GM18861 (cell line): Measurements from ENCODE around the gene SZRD1.
A peak's percentile ranks its signal among the peaks of the same experiment; 100 is the strongest.

Experiments
- ATAC-seq: cut with Tn5 transposase; IDR thresholded peaks from one replicate; pipeline ENCODE4 v1.9.1; 2021; ENCODE audit not compliant: unreplicated experiment

The SZRD1 gene

GRCh38 chr1:16367258-16367967 is 371 bp downstream of the SZRD1 start:
- peak; percentile 39 for ATAC-seq

DNA sequence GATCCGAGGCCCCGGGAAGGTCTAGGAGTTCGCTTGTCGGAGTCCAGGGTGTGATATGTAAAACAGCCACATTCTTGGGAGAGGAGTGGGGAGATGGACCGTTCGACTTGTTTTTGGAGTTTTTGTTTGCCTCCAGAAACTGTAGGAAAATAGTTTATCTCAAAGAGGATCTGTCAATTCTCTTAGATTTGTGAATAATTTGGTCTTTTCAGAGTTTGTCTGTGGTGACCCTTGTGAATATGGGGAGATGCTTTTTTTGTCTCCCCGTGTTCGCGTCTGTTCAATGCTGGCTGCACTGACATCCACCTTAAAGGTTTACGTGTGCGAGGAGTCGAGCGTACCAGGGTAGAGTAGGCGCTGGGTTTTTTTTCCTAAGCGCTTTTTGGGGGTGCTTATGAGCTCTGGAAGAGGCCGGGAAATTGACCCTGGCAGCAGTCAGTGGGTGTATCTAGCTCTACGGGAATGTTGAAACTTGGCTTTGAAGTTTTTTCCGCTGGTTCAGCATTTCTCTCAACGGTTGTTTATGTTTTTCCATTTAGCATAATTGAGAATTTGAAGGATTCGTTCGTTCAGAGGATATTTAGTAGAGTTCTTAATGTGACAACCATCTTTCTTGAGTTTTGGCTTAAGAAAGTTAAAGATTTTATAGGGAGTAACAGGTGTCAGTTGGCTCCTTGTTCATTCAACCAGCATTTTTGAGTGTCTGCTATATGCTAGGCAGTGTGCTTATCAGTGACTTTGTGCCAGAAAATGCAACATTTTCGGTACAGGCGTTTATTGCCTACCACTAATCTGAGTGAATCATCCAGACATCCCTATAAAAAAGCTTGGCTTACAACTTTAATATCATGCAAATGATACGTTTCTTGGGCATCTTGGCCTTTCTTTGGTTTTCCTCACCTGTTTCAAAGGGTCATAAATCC is 1.2 kb downstream of the SZRD1 start:
- ATAC-seq, result no peak

DNA sequence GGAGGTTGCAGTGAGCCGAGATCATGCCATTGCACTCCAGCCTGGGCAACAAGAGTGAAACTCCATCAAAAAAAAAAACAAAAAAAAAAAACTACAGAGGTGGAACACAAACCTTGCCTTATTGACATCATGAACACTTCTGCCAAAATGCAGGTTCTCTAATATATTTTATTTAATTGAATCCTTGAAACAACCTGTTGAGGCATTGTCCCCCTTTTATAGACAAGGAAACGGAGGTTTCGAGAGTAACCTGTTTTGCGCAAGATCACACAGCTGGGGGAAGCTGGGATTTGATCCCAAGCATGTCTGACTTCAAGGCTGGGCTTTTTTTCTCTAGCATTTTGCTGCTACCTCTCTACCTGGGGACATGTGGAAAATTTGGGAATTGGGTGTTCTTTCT is 2.8 kb downstream of the SZRD1 start:
- no peak for ATAC-seq

DNA sequence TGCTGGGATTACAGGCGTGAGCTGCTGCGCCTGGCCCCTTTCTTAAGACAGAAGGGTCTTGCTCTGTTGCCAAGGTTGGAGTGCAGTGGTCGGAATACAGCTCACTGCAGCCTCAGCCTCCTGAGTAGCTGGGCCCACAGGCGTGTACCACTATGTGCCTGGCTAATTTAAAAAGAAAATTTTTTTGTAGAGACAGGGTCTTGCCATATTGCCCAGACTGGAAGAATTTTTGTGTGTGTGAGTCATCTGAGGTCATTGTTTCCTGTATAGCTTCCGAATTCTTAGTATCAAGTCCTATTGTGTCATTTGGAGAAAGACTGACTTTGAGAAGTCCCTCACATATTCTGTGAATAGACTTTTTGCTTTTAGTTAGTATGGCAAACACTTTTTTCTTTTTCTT is 4.7 kb downstream of the SZRD1 start:
- ATAC-seq, result no peak

GRCh38 chr1:16372535-16373285 is 5.7 kb downstream of the SZRD1 start:
- ATAC-seq, result no peak

- no peak for ATAC-seq
Observed at GRCh38 chr1:16374266-16374665, 7.2 kb downstream of the SZRD1 start.

GRCh38 chr1:16375521-16376340 is 8.7 kb downstream of the SZRD1 start:
- ATAC-seq, result no peak

DNA sequence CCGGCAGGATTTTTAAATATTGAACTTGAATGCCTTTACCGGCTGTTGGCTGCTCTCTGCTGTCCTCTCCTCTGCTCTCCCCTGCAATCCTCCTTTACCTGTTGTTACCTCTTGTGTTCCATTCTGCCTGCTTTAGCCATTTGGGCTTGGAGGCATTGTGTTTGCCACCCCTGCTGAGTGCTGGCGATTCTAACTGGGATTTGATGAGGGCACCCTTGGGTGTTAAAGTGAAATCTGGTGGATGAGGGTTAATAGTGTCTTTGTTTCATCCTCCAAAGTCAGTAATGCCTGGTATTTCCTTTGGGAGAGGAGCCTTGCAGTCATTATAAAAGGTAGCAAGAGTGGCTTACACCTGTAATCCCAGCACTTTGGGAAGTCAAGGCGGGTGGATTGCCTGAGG is 9.9 kb downstream of the SZRD1 start:
- ATAC-seq, result no peak

DNA sequence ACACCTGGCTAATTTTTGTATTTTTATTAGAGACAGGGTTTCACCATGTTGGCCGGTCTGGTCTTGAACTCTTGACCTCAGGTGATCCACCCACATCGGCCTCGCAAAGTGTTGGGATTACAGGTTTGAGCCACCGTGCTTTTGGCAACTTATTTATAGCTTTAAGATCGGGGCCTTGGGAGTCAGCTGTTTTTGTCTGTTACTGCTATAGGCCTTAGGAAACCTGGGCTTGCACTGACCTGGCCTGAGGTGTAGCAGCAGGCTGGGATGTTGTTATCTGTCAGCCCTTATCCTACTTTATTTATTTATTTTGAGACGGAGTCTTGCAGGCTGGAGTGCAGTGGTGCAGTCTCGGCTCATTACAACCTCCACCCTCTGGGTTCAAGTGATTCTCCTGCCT is 11.4 kb downstream of the SZRD1 start:
- no peak for ATAC-seq

DNA sequence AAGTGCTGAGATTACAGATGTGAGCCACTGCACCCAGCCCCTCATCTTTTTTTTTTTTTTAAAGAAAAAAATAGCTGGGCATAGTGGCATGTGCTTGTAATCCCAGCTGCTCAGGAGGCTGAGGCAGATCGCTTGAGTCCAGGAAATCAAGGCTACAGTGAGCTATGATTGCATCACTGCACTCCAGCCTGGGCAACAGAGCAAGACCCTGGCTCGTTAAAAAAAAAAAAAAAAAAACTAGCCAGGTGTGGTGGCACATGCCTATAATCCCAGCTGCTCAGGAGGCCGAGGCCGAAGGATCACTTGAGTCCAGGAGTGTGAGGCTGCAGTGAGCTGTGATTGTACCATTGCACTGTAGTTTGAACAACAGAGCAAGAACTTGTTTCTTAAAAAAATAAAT is 13.8 kb downstream of the SZRD1 start:
- no peak for ATAC-seq

DNA sequence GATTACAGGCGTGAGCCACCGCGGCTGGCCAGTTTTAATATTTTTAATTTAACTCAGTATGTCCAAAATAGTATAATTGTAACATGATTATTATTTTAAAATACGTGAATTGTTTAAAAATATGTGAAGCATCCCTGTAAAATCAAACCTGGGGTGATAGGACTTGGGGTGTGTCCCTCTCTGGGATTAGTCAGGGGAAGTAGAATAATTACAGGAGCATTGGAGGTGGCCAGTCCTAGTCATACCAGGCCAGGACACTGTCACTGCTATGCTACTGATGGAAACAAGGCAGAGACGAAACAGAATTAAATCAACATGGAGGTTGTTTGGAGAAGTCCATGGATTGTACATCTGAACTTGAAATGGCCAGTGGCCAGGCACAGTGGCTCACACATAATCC is 16.8 kb downstream of the SZRD1 start:
- no peak for ATAC-seq

DNA sequence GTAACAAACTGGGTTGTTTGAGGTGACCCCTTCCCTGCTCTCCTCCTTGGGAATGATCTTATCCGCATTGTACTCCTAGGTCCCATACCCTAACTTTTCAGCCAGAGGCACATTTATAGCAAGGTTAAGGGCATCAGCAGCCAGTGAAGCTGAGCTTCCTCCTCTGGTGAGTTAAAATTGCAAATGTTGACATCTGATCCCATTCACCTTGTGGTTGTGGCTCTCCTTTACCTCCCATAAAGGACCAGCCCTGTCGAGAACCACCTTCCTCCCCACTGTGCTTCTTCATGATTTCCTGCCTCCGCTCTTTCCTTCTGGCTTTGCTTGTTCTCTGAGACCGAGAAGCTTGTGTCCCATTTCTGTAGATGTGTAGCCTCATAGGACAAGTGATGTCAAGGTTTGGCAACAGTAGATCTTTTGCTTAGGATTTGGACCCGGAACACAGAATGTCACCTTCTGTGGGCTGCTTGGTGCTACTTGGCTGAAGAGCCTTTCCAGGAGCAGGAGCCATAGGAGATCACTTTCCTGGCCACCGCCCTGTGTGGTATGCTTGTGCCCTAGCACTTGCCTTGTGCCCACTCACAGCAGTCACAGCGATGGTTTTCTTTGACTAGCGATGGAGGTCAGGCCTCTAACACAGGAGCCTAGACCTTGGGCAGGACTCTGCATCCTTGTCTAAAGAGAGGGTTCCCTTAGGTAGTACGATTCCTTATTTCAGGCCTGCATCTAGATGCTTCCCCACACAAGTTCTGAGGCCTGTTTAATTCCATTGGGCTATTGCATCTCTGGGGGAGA is 18.8 kb downstream of the SZRD1 start:
- no peak for ATAC-seq

DNA sequence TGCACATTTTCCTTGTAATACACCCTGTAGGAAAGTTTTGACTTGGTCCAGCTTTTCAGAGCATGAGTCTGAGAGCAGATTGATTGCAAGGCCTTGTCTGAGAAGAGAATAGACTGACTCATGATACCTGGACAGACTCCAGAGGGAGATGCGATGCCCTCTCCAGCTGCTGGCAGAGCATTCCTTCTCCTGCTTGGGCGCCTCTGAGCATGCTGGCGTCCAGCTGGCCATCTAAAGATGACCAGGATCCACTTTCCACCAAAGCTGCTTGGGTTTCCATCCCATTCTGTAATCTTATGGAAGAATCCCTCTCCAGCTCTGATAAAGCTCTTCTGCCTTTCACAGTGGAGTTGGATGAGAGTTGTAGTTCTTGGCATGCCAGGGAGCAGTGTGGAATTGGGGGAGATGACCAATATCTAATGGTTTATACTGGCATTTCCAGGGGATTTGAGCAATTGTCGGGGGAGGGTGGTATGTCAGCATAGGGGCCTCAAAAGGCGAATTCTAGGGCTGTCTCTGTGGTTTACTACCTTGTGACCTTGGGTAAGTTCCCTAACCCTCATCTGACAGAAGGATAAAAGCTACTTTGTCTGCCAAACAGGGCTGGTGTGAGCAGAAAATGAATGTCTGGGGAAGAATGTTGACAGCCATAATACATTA is 19.5 kb downstream of the SZRD1 start:
- no peak for ATAC-seq

DNA sequence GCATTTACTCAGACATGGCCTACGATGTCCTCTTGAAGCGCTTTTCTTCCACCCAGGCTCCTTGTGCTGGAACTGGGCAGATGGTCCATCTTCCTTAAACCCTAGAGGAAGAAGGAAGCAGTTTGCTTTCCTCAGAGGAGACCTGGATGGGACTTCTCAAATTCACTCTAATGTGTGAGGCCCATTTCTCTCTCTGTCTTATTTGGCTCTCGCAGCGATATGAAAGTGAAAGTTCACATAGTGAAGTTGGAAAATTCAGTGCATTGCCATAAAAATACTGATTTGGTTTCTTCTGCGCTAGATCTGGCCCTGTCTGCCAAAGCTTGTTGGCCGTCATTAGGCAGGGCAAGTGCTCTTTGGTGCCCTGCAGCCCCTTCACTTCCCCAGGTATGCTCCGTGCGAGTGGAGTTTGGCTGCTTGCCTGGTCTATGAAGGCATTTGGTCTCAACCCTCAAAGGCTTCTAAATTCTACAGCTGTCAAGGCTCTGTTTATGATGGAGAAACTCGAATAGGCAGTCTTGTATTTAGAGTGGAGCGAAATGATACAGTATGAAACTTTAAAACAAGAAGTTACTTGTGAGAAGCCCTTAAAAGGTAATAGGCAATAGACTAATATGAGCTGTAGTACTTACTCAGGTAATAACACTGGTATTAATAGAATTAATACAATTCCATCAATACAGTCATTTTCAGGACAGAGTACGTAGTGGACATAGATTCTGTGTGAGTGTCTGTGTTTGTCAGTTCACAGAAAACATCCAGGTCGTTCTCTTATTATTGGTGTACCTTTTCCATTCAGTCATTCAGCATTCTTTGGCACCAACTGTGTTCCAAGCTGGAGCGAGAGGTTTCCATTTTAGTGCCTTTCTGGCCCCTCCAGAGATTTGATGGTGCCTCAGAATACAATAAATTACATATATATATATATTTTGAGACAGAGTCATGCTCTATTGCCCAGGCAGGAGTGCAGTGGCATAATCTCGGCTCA is 20.5 kb downstream of the SZRD1 start:
- no peak for ATAC-seq

DNA sequence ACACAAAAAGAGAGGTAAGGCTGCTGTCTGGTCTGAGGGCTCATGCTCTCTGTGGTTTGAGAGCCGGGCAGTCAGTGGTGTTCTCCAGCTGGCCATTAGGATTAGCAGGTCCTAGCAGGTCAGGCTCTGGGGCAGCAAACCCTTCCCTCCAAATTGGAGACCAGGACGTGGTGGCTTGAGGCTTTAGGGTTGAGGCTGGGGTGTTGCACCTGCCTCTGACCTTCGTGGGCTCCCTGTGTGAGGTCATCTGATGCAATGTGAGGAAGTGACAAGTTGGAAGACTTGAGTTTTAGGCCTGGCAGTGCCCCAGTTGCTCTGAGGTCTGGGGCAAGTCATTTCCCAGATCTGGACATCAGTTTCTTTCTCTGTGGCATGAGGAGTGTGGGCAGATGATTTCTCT is 24.4 kb downstream of the SZRD1 start:
- no peak for ATAC-seq

DNA sequence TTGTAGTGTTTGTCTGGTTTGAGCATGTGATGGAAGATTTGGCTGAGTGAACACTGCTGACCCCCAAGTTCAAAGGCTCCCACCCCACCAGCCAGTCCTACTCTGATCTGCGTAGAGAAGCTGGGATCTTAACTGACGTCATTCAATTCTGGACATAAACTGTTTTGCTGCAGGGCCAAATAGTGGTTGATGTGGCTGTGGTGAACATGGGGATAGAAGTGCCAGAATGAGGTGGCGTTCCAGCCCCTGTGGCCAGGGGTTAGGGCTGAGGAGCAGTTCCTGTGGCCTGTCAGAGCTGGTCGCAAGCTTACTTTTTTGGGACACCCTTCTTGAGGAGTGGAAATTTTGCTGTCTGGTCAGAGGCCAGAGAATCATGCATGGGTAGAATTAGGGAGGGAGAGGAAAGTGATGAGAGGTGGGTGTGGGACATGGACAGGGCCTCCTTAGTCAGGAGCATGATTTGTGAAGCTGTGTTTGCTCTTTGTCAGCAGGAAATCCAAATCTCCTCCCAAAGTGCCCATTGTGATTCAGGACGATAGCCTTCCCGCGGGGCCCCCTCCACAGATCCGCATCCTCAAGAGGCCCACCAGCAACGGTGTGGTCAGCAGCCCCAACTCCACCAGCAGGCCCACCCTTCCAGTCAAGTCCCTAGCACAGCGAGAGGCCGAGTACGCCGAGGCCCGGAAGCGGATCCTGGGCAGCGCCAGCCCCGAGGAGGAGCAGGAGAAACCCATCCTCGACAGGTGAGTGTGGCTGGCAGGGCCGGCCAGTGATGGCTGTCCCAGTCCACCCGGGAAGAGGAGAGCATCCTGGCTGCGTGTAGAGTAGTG is 25.9 kb downstream of the SZRD1 start:
- ATAC-seq, result no peak
